PC-3 (cell line): Measurements from ENCODE around the gene IGSF21. TPM values are rescaled to one million over a fixed set of nuclear protein-coding genes. Genes with fewer than 3 reads are reported as not detected.

Experiments used
- ATAC-seq: fragments of 200-7000 bp; cut with Tn5 transposase; 2 replicates; pipeline ENCODE4 v1.9.1; 2020; ENCODE audit warnings: mild to moderate bottlenecking, moderate library complexity
- BruUV-seq: library from RNA; stranded (reverse); fragments of 400-500 nt; replicated peaks from 2 replicates; lab custom pipeline; 2021; lab: Mats Ljungman, UMichigan
- CTCF ChIA-PET: fragments of 300-600 bp; sonication (Branson Sonifier 250); formaldehyde crosslinking; loops from one replicate; lab custom pipeline; 2022; ENCODE audit warnings: antibody characterized with exemption; lab: Charles Lee
- POLR2A ChIA-PET: fragments of 300-600 bp; sonication (Branson Sonifier 250); formaldehyde crosslinking; loops from one replicate; lab custom pipeline; 2022; ENCODE audit warnings: antibody characterized with exemption; ENCODE audit not compliant: unreplicated experiment; lab: Charles Lee
- DNase-seq: peaks from one replicate; pipeline ENCODE4 v3.0.0-alpha.2; 2015
- H2AFZ ChIP-seq: fragments of 300-600 bp; sonication (generic); 2 replicates; pipeline ENCODE4 v1.6.0; 2016; ENCODE audit warnings: antibody characterized with exemption, low read length
- H3F3A ChIP-seq: fragments of 300-600 bp; sonication (generic); one replicate; pipeline ENCODE4 v1.6.0; 2017; ENCODE audit warnings: antibody characterized with exemption, low read length, control low read depth, mild to moderate bottlenecking; ENCODE audit not compliant: unreplicated experiment
- H3K27ac ChIP-seq: fragments of 300-600 bp; sonication (generic); 2 replicates; pipeline ENCODE4 v1.5.1; 2016; ENCODE audit warnings: mild to moderate bottlenecking, low read length
- H3K27me3 ChIP-seq: fragments of 300-600 bp; sonication (generic); 2 replicates; pipeline ENCODE4 v1.6.1; 2016; ENCODE audit warnings: low read length, mixed read lengths
- H3K36me3 ChIP-seq: fragments of 300-600 bp; sonication (generic); 2 replicates; pipeline ENCODE4 v1.6.1; 2016; ENCODE audit warnings: low read depth, mixed run types, low read length, mixed read lengths
- H3K4me1 ChIP-seq: fragments of 300-600 bp; sonication (generic); 2 replicates; pipeline ENCODE4 v1.5.1; 2016; ENCODE audit warnings: low read length; ENCODE audit not compliant: insufficient read depth
- H3K4me2 ChIP-seq: fragments of 300-600 bp; sonication (generic); 2 replicates; pipeline ENCODE4 v1.6.0; 2016; ENCODE audit warnings: low read length
- H3K4me3 ChIP-seq: fragments of 300-600 bp; sonication (generic); 2 replicates; pipeline ENCODE4 v1.5.1; 2016; ENCODE audit warnings: mild to moderate bottlenecking, low read length, mixed read lengths
- H3K79me2 ChIP-seq: fragments of 300-600 bp; sonication (generic); 2 replicates; pipeline ENCODE4 v1.6.1; 2017; ENCODE audit warnings: low read length, mixed read lengths
- H3K9ac ChIP-seq: fragments of 300-600 bp; sonication (generic); 2 replicates; pipeline ENCODE4 v1.6.0; 2016; ENCODE audit warnings: mild to moderate bottlenecking, low read length
- H3K9me2 ChIP-seq: fragments of 300-600 bp; sonication (generic); replicated peaks from 2 replicates; pipeline ENCODE4 v1.6.1; 2016; ENCODE audit warnings: mixed run types, low read length, mixed read lengths
- H3K9me3 ChIP-seq: fragments of 300-600 bp; sonication (generic); 2 replicates; pipeline ENCODE4 v1.6.1; 2016; ENCODE audit warnings: low read length, mixed read lengths
- H4K20me1 ChIP-seq: fragments of 300-600 bp; sonication (generic); 2 replicates; pipeline ENCODE4 v1.6.1; 2016; ENCODE audit warnings: low read length, mixed read lengths
- EZH2 ChIP-seq: fragments of 300-600 bp; sonication (generic); IDR thresholded peaks from one replicate; pipeline ENCODE4 v1.6.1; 2017; ENCODE audit warnings: antibody characterized with exemption, mild to moderate bottlenecking, low read length; ENCODE audit not compliant: unreplicated experiment
- EZH2phosphoT487 ChIP-seq: fragments of 300-600 bp; sonication (generic); IDR thresholded peaks from 2 replicates; pipeline ENCODE4 v1.6.1; 2018; ENCODE audit warnings: mild to moderate bottlenecking, antibody characterized with exemption, low read length, borderline replicate concordance
- intact Hi-C: fragments of 100-400 bp; cut with micrococcal nuclease; formaldehyde crosslinking; loops from 2 replicates; pipeline ENCODE4 v1.9.0; 2023
- total RNA-seq: library from RNA; depleted of rRNA; stranded (reverse); fragments of >200 nt; gene quantifications from 2 replicates; pipeline ENCODE4 v1.2.3, GENCODE V29; 2014
- TF ChIP-seq, protein P1 (sequence below): fragments of 300-600 bp; sonication (generic); conservative IDR thresholded peaks from 2 replicates; pipeline ENCODE4 v1.5.1; 2017; ENCODE audit warnings: antibody characterized with exemption, low read depth, mild to moderate bottlenecking, low read length

The IGSF21 gene
- total RNA-seq, 1 experiment from 2014 or later: not detected

DNA sequence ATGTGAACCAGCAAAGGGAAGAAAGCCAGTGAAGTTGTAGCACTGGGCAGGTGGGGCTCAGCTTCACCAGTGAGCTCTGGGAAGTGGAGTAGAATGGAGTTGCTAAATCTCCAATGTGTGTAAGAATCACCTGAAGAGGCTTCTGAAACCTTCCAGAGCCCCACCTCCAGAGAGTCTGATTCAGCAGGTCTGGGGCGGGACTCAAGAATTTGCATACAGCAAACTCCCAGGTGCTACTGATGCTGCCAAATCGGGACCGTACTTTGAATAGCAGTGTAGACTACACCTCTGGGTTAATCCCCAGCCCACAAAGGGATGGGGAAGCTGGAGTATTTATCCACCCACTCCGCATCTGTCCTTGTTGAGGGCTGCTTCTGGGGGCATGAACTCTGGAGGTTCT, 154.3 kb downstream of the IGSF21 start:
- no TSS peak for BruUV-seq
- Histone ChIP-seq H3K9ac (no peak overlapping the region), H3K9me2 (no peaks in the 10 kb centered on the region), H3K4me2 (no peak overlapping the region), H3K9me3 (no peaks in the 10 kb centered on the region), H3K36me3 (no peaks in the 10 kb centered on the region), H3F3A (no peaks in the 10 kb centered on the region), H3K27me3 (peaks cover 44% of the 10 kb centered on the region), H3K4me1 (no peaks in the 10 kb centered on the region), H4K20me1 (no peaks in the 10 kb centered on the region), H2AFZ (no peak overlapping the region), H3K4me3 (no peak overlapping the region), H3K27ac (no peak overlapping the region), H3K79me2 (no peaks in the 10 kb centered on the region)
- CTCF ChIA-PET: no interaction called here
- DNase-seq (no peak), ATAC-seq (no peak)
- intact Hi-C loops: no loop called here
- TF ChIP-seq EZH2phosphoT487 (no peak), EZH2 (no peak)
- TF ChIP-seq, protein P1, sequence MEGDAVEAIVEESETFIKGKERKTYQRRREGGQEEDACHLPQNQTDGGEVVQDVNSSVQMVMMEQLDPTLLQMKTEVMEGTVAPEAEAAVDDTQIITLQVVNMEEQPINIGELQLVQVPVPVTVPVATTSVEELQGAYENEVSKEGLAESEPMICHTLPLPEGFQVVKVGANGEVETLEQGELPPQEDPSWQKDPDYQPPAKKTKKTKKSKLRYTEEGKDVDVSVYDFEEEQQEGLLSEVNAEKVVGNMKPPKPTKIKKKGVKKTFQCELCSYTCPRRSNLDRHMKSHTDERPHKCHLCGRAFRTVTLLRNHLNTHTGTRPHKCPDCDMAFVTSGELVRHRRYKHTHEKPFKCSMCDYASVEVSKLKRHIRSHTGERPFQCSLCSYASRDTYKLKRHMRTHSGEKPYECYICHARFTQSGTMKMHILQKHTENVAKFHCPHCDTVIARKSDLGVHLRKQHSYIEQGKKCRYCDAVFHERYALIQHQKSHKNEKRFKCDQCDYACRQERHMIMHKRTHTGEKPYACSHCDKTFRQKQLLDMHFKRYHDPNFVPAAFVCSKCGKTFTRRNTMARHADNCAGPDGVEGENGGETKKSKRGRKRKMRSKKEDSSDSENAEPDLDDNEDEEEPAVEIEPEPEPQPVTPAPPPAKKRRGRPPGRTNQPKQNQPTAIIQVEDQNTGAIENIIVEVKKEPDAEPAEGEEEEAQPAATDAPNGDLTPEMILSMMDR: no peak
- POLR2A ChIA-PET: no interaction called here

GRCh38 chr1:18262726-18263125, 155.1 kb downstream of the IGSF21 start:
- CTCF ChIA-PET: no interaction called here
- no TSS peak for BruUV-seq
- Histone ChIP-seq H4K20me1 (no peaks in the 10 kb centered on the region), H3K36me3 (no peaks in the 10 kb centered on the region), H3K79me2 (no peaks in the 10 kb centered on the region), H2AFZ (no peak overlapping the region), H3K4me1 (no peaks in the 10 kb centered on the region), H3K27ac (no peak overlapping the region), H3K27me3 (peaks cover 44% of the 10 kb centered on the region), H3F3A (no peaks in the 10 kb centered on the region), H3K9me2 (no peaks in the 10 kb centered on the region), H3K9me3 (no peaks in the 10 kb centered on the region), H3K9ac (no peak overlapping the region), H3K4me2 (no peak overlapping the region), H3K4me3 (no peak overlapping the region)
- DNase-seq (no peak), ATAC-seq (no peak)
- intact Hi-C loops: no loop called here
- TF ChIP-seq, protein P1: no peak
- TF ChIP-seq EZH2: no peak
- no peak for TF ChIP-seq EZH2phosphoT487
- POLR2A ChIA-PET: no interaction called here

GRCh38 chr1:18263547-18264120, 156.0 kb downstream of the IGSF21 start:
- Histone ChIP-seq H3K9me2 (no peaks in the 10 kb centered on the region), H3K4me1 (no peaks in the 10 kb centered on the region), H3K27me3 (peaks cover 44% of the 10 kb centered on the region), H2AFZ (no peak overlapping the region), H3F3A (no peaks in the 10 kb centered on the region), H3K4me2 (no peak overlapping the region), H3K27ac (no peak overlapping the region), H3K9ac (no peak overlapping the region), H3K9me3 (no peaks in the 10 kb centered on the region), H3K79me2 (no peaks in the 10 kb centered on the region), H3K4me3 (no peak overlapping the region), H4K20me1 (no peaks in the 10 kb centered on the region), H3K36me3 (no peaks in the 10 kb centered on the region)
- ATAC-seq (no peak), DNase-seq (no peak)
- BruUV-seq: no TSS peak
- ChIA-PET POLR2A (no interaction called here), CTCF (no interaction called here)
- intact Hi-C loops: no loop called here
- no peak for TF ChIP-seq EZH2
- TF ChIP-seq EZH2phosphoT487: no peak
- TF ChIP-seq, protein P1: no peak
